Measurements from ENCODE around the gene MIAT. TPM values are rescaled to one million over a fixed set of nuclear protein-coding genes. Genes with fewer than 3 reads are reported as not detected.

Gene MIAT
- total RNA-seq, 2 donors from 2014 or later, result 0.50 to 0.80 TPM

- 92% methylated on average over 18 of the region's 18 CpGs for WGBS
Observed at GRCh38 chr22:26629988-26630761, 27.2 kb upstream of the MIAT start.

GRCh38 chr22:26631282-26631681, 26.1 kb upstream of the MIAT start:
- no peak for DNase-seq (ENCODE audit: low spot score)
- TF ChIP-seq CTCF (IDR thresholded peaks at IDR 0.05) (no peak), POLR2AphosphoS5 (IDR thresholded peaks at IDR 0.05) (no peak), POLR2A (IDR thresholded peaks at IDR 0.05) (no peak)
- Histone ChIP-seq H3K9me3 (no peaks in the 10 kb centered on the region), H3K27me3 (replicated peaks; ENCODE audit: insufficient read depth) (no peaks in the 10 kb centered on the region), H3K27ac (no peak overlapping the region), H3K36me3 (no peaks in the 10 kb centered on the region), H3K4me3 (no peak overlapping the region), H3K4me1 (replicated peaks) (no peaks in the 10 kb centered on the region)
- intact Hi-C loops (cut with DNase I), result no loop called here
- WGBS, result 90% methylated on average over 4 of the region's 4 CpGs

More at GRCh38 chr22:26629988-26630761, 27.2 kb upstream of the MIAT start:
- intact Hi-C loops (cut with DNase I), result no loop called here
- peak overlapping the region in 1 of 2 donors; percentile 19 for H3K27ac ChIP-seq
- TF ChIP-seq POLR2A (IDR thresholded peaks at IDR 0.05) (no peak), CTCF (IDR thresholded peaks at IDR 0.05) (no peak), POLR2AphosphoS5 (IDR thresholded peaks at IDR 0.05) (no peak)
- H3K4me1 ChIP-seq (replicated peaks), result no peaks in the 10 kb centered on the region
- no peaks in the 10 kb centered on the region for H3K27me3 ChIP-seq (replicated peaks; ENCODE audit: insufficient read depth)
- no peak for DNase-seq (ENCODE audit: low spot score)
- no peak overlapping the region for H3K4me3 ChIP-seq
- H3K36me3 ChIP-seq, result no peaks in the 10 kb centered on the region
- H3K9me3 ChIP-seq, result no peaks in the 10 kb centered on the region

GRCh38 chr22:26632422-26633155, 24.8 kb upstream of the MIAT start:
- no peaks in the 10 kb centered on the region for H3K4me1 ChIP-seq (replicated peaks)
- intact Hi-C loops (cut with DNase I), result no loop called here
- H3K27ac ChIP-seq, result peak overlapping the region in 1 of 2 donors; percentile 14
- no peaks in the 10 kb centered on the region for H3K36me3 ChIP-seq
- no peak overlapping the region for H3K4me3 ChIP-seq
- no peaks in the 10 kb centered on the region for H3K27me3 ChIP-seq (replicated peaks; ENCODE audit: insufficient read depth)
- peak; percentile 42 for TF ChIP-seq POLR2AphosphoS5 (IDR thresholded peaks at IDR 0.05)
- TF ChIP-seq CTCF (IDR thresholded peaks at IDR 0.05), result no peak
- WGBS, result 31% methylated on average over 8 of the region's 8 CpGs
- H3K9me3 ChIP-seq, result no peaks in the 10 kb centered on the region
- no peak for DNase-seq (ENCODE audit: low spot score)

- Histone ChIP-seq H3K36me3 (no peaks in the 10 kb centered on the region), H3K27me3 (replicated peaks; ENCODE audit: insufficient read depth) (no peaks in the 10 kb centered on the region), H3K9me3 (no peaks in the 10 kb centered on the region), H3K4me3 (no peak overlapping the region), H3K4me1 (replicated peaks) (no peaks in the 10 kb centered on the region), H3K27ac (no peak overlapping the region)
- no peak for DNase-seq (ENCODE audit: low spot score)
- TF ChIP-seq POLR2A (IDR thresholded peaks at IDR 0.05) (no peak), CTCF (IDR thresholded peaks at IDR 0.05) (no peak), POLR2AphosphoS5 (IDR thresholded peaks at IDR 0.05) (no peak)
- intact Hi-C loops (cut with DNase I), result no loop called here
- WGBS, result 94% methylated on average over 3 of the region's 3 CpGs
Observed at GRCh38 chr22:26634189-26634588, 23.2 kb upstream of the MIAT start.
